ENCODE results near the gene PTGES2.
"Not testable (repeated sequence)": the region's sequence is repeated elsewhere in the genome, so short reads cannot be mapped to it uniquely, and the experiment has no call there.

PTGES2 gene

GRCh38 chr9:128118472-128118857 is 9.1 kb downstream of the PTGES2 start:
- no peak for DNase-seq

GRCh38 chr9:128117613-128118471 is 9.7 kb downstream of the PTGES2 start:
- DNase-seq, result peak; percentile 97

- DNase-seq, result no peak
Observed at GRCh38 chr9:128116104-128117083, 11.1 kb downstream of the PTGES2 start.

- DNase-seq, result no peak
Observed at GRCh38 chr9:128115187-128116103, 12.1 kb downstream of the PTGES2 start.

GRCh38 chr9:128114326-128115186 is 13.0 kb downstream of the PTGES2 start:
- no peak for DNase-seq

- no peak for DNase-seq
Observed at GRCh38 chr9:128113526-128114325, 13.8 kb downstream of the PTGES2 start.

GRCh38 chr9:128111726-128112125 is 15.8 kb downstream of the PTGES2 start:
- not testable (repeated sequence) for DNase-seq

GRCh38 chr9:128109050-128109709 is 18.3 kb downstream of the PTGES2 start:
- no peak for DNase-seq

- no peak for DNase-seq
Observed at GRCh38 chr9:128108269-128109049, 19.1 kb downstream of the PTGES2 start.

- DNase-seq, result no peak
Observed at GRCh38 chr9:128107468-128108268, 19.9 kb downstream of the PTGES2 start.

GRCh38 chr9:128106940-128107467 is 20.5 kb downstream of the PTGES2 start:
- no peak for DNase-seq

- no peak for DNase-seq
Observed at GRCh38 chr9:128106181-128106939, 21.2 kb downstream of the PTGES2 start.

GRCh38 chr9:128105538-128106175 is 21.9 kb downstream of the PTGES2 start:
- DNase-seq, result no peak

- DNase-seq, result no peak
Observed at GRCh38 chr9:128104171-128104618, 23.3 kb downstream of the PTGES2 start.

GRCh38 chr9:128103589-128103962 is 24.0 kb downstream of the PTGES2 start:
- peak; percentile 33 for DNase-seq

- no peak for DNase-seq
Observed at GRCh38 chr9:128102861-128103588, 24.5 kb downstream of the PTGES2 start.
